Fibroblast of lung (primary cell): Measurements from ENCODE around the gene NAPB.

ENCODE experiments used
- CTCF ChIP-seq, 2 donors: IDR thresholded peaks in 1 of 2; conservative IDR thresholded peaks in 1 of 2; 1 replicate in 1 of 2; 2 replicates in 1 of 2; pipeline ENCODE4 v1.5.1; 2011 to 2012; ENCODE audit warnings: low read length in 2 of 2, control low read depth in 1 of 2, inconsistent platforms in 1 of 2, low read depth in 1 of 2, mild to moderate bottlenecking in 1 of 2
- EZH2 ChIP-seq: IDR thresholded peaks from 2 replicates; pipeline ENCODE4 v1.5.1; 2012; ENCODE audit warnings: low read length, control low read depth, mild to moderate bottlenecking; ENCODE audit errors: missing control alignments

DNA sequence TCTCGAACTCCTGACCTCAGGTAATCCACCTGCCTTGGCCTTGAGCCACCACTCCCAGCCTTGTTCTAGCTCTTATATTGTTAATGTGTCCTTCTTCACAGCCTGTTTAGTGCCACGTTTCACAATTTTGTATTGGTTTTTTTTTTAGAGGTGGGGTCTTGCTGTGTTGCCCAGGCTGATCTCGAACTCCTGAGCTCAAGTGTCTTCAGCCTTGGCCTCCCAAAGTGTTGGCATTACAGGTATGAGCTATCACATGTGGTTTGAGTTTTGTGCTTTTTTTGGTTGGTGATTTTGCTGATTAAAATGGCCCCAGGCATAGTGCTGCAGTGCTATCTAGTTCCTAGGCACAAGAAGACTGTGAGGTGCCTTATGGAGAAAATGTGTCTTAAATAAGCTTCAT, 12.3 kb upstream of the NAPB start:
- TF ChIP-seq CTCF (conservative IDR thresholded peaks at IDR 0.05 in 1 of 2, IDR thresholded peaks at IDR 0.05 in 1 of 2; ENCODE audit: low read depth in 1 of 2, low read length in 2 of 2) (no peak), EZH2 (no peak)
